GM18519 (cell line): ENCODE data around the gene CLCN2.
A peak's percentile ranks its signal among the peaks of the same experiment; 100 is the strongest.

ENCODE experiments used
- ATAC-seq: cut with Tn5 transposase; IDR thresholded peaks from one replicate; pipeline ENCODE4 v1.9.1; 2021; ENCODE audit warnings: mild to moderate bottlenecking, moderate library complexity; ENCODE audit not compliant: unreplicated experiment, low FRiP score

Gene CLCN2

GRCh38 chr3:184361532-184361931 is at the start of gene CLCN2, which contains the start of gene POLR2H:
TSS of gene CLCN2 (minus strand) at chr3:184361605. CDS start at chr3:184361479, 126 bp downstream.
TSS of gene POLR2H (plus strand) at chr3:184361710. CDS start at chr3:184363493, 1,783 bp downstream.
- peak; percentile 30 for ATAC-seq

GRCh38 chr3:184409946-184410500 is 48.6 kb upstream of the CLCN2 start:
- no peak for ATAC-seq

- no peak for ATAC-seq
Observed at GRCh38 chr3:184409331-184409926, 48.0 kb upstream of the CLCN2 start.

- ATAC-seq, result no peak
Observed at GRCh38 chr3:184405075-184406030, 43.9 kb upstream of the CLCN2 start.

GRCh38 chr3:184399410-184399809 is 38.0 kb upstream of the CLCN2 start:
- no peak for ATAC-seq

GRCh38 chr3:184395320-184395660 is 33.9 kb upstream of the CLCN2 start:
- no peak for ATAC-seq

- no peak for ATAC-seq
Observed at GRCh38 chr3:184391266-184391665, 29.9 kb upstream of the CLCN2 start.

GRCh38 chr3:184389935-184390528 is 28.6 kb upstream of the CLCN2 start:
- no peak for ATAC-seq

GRCh38 chr3:184389384-184389783 is 28.0 kb upstream of the CLCN2 start:
- no peak for ATAC-seq

- no peak for ATAC-seq
Observed at GRCh38 chr3:184388936-184389230, 27.5 kb upstream of the CLCN2 start.

- no peak for ATAC-seq
Observed at GRCh38 chr3:184388164-184388935, 26.9 kb upstream of the CLCN2 start.

- no peak for ATAC-seq
Observed at GRCh38 chr3:184387174-184387714, 25.8 kb upstream of the CLCN2 start.

- no peak for ATAC-seq
Observed at GRCh38 chr3:184386047-184386806, 24.8 kb upstream of the CLCN2 start.

- no peak for ATAC-seq
Observed at GRCh38 chr3:184384856-184385422, 23.5 kb upstream of the CLCN2 start.

- no peak for ATAC-seq
Observed at GRCh38 chr3:184384342-184384741, 22.9 kb upstream of the CLCN2 start.

GRCh38 chr3:184383033-184383740 is 21.8 kb upstream of the CLCN2 start:
- no peak for ATAC-seq

GRCh38 chr3:184382326-184383032 is 21.1 kb upstream of the CLCN2 start:
- ATAC-seq, result no peak
